Activated CD4-positive, alpha-beta T cell treated with anti-CD3 and anti-CD28 coated beads for 48 hours (primary cell): ENCODE data around the gene SUPT3H.
"Not testable (repeated sequence)": the region's sequence is repeated elsewhere in the genome, so short reads cannot be mapped to it uniquely, and the experiment has no call there.

Experiments
- DNase-seq: peaks from one replicate; pipeline ENCODE4 v3.0.0-alpha.2; 2020

The SUPT3H gene

DNA sequence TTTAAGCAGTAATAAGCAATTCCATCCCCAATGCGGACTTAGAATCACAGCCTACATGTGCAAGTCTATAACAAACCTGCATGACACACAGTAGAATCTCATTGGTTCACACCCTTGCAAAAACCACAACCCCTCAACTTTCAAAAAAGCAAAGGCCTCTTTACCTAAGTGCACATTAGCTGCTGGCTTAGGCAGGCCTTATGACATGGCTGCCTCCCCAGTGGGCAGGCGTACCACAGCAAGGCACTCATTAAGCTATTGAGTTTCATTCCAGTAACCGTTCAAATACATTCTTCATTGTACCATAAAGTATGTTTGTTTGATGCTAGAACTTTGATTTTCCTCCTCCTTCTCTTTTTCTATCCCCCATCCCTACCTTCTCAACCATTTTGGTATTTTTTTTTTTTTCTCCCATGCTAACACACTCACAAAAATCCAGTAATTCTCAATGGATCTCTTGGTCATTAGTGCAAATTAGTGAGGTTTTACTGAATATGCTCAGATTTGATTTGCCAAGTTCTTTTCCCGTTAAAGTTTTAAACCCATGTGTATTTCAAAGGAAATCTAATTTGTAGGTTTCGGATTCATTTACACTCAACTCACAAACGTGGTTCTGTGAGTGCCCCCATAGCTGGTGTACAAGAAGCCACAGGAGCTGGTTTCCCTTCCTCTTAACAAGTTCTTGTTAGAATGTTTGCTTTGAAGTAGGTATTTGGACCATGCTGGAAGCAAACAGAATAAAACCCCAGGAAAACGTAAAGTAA is 510.0 kb downstream of the SUPT3H start:
- no peak for DNase-seq

GRCh38 chr6:44865184-44865583 is 512.5 kb downstream of the SUPT3H start:
- not testable (repeated sequence) for DNase-seq

DNA sequence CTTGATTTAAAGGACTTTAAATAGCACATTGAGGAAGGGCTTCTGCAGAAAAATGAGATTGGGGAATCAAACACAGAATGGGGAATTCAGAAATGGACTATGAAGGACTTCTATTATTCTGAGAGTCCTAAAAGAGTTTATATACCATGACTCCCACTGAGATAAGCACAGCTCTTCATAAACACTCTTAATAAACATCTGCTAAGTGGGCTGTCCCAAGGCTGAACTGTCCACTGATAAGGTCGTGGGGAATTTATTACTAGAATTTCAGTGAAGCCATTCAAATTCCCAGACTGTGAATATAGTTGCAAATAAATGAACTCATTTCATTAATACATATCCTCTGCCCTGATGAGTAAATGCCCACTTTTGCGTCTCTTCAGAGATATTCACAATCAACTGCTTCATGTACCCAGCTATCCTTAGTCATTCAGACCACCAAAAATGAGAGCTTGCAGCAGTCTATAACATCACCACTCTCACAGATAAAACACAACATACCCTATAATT is 517.8 kb downstream of the SUPT3H start:
- DNase-seq: no peak

DNA sequence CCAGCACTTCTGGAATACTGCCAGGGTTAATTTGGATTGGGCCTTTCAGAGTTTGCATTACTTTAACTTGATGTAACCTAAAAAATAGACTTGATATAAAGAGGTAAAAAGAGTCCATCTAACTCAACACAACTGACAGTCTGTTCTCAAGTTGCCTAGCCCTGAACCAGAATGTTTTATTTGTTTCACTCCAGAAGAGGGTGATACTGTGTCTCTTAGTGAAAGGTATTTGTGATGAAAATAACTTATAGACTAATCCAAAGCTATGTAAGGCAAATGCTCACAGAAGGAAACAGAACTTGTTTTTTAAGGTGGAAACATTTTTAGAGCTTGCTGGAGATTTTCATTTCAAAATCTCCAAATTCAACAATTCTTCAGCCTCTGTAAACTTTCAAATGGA is 518.7 kb downstream of the SUPT3H start:
- no peak for DNase-seq

- no peak for DNase-seq
Observed at GRCh38 chr6:44856479-44856878, 521.3 kb downstream of the SUPT3H start.

- DNase-seq: no peak
Observed at GRCh38 chr6:44855562-44856411, 521.9 kb downstream of the SUPT3H start.

GRCh38 chr6:44854712-44855443 is 522.9 kb downstream of the SUPT3H start:
- no peak for DNase-seq

DNA sequence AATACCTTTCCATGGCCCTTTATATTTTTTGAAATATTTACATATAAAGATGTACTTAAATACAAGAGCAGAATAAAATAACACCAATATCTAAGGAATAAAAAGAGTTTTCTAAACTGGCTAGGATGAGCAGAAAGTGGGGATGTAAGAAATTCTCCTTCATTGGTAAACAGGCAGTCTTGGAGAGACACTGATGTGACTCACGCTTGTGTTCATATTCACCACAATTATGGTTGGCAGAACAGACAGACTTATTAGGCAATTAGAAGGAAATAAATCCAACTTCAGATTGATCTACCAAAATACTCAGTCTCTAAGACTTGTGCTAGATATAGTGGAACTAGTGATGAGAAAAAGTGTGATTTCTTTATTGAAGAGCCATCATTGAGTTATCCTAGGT is 526.6 kb downstream of the SUPT3H start:
- DNase-seq: no peak

- DNase-seq: no peak
Observed at GRCh38 chr6:44850312-44850711, 527.4 kb downstream of the SUPT3H start.

DNA sequence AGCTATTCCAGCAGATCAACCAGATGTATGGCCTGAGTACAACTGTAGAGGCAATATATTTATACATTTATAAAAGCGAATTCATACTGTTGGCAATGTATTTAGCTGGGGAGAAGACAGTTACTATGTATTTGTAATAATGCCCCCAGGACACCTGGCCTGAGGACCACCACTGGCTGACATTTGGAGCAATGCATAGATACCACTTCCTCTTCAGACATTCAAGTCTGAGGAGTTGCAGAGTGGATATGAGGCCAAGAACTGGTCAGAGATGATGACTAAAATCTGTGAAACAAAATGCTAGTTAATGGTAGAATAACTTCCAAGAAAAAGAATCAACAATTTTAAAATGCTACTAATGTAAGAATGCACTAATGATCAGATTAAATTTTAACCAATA is 527.9 kb downstream of the SUPT3H start:
- DNase-seq: no peak

DNA sequence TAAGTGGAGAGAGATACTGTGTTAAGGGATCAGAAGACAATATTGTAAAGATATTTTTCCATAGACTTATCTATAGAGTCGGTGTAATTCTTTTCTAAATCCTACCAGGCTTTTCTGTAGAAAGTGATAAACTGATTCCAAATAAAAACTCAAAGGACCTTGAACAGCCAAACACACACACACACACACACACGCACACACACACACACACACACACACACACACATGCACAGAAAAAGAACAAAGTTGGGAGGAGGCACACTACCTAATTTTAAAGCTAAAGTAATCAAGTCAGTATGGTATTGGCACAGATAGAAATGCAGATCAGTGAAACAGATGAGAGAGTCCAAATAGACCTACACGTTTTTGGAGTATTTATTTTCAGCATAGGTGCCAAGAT is 534.0 kb downstream of the SUPT3H start:
- no peak for DNase-seq

DNA sequence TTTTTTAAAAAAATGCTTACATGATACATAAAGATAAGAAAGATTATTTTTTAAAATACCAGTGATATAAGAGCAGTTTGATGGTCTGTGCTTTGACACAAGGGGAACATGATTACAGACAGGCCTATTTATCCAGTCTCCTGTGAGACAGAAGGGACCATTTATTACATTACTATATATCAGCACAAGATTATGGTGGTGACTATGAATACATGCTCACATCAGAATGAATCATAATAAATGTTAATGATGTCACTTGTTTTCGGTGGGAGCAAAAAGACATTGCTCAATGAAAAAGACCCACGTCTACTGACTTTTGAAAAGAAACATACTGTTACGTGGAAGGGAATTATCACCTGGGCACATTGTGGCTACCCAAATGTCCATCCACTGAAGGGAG is 535.1 kb downstream of the SUPT3H start:
- DNase-seq: no peak

GRCh38 chr6:44841829-44842228 is 535.9 kb downstream of the SUPT3H start:
- DNase-seq: no peak

DNA sequence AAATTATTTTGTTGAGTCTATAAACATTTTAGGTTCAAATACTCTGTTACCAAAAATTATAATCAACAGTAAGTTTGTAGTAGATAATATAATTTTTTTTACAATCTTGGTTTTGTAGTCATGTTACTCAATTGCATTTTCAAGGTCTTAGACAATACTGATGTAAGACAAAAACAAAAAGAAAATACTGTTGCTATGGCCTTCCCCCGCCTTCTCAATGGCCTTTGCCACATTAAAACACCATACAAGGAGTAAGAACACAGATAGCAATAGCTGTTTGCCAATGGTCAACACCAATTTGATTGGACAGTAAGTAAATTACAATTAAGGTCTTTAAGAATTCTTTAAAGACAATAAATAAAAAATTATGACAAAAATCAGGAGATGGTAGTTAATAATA is 540.0 kb downstream of the SUPT3H start:
- no peak for DNase-seq

- DNase-seq: no peak
Observed at GRCh38 chr6:44837255-44837654, 540.5 kb downstream of the SUPT3H start.

DNA sequence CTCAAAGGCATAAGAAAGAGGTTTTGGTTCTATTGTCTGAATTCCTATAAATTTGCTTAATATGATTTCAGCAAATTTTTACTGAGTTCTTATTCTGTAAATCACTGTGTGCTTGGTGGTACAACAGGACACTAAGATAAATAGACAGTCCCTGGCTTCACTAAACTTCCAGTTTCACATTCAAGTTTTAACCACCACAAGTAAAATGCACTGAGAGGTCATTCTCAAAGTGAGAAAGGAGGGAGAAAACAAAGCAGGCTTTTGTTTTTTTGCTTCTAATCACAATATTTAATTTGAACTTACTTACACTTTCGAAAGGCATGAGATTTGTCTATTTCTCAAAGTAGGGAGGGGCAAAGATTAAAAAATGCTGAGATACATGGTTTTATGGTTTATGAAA is 544.5 kb downstream of the SUPT3H start:
- DNase-seq: no peak

- no peak for DNase-seq
Observed at GRCh38 chr6:44831002-44831610, 546.6 kb downstream of the SUPT3H start.

DNA sequence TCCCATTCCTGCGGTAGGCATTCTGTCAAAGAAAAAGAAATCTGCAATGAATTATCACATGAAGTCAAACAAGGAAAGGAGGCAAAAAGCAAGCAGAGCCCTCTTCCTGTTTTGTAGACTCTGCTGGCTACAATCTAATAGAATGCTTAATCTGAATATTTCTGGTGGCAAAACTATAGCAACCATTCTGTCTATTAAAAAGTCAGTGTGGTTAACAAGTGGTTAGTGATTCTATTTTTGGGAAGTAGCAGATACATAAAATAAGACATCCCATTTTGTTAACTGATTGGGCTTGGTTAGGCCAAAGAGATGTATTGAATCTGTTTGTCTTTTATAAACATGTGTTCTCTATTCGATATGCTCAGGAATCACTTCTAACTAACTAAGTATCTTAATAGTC is 547.9 kb downstream of the SUPT3H start:
- no peak for DNase-seq

GRCh38 chr6:44828780-44829179 is 549.0 kb downstream of the SUPT3H start:
- no peak for DNase-seq

GRCh38 chr6:44826025-44826676 is 551.6 kb downstream of the SUPT3H start:
- no peak for DNase-seq

DNA sequence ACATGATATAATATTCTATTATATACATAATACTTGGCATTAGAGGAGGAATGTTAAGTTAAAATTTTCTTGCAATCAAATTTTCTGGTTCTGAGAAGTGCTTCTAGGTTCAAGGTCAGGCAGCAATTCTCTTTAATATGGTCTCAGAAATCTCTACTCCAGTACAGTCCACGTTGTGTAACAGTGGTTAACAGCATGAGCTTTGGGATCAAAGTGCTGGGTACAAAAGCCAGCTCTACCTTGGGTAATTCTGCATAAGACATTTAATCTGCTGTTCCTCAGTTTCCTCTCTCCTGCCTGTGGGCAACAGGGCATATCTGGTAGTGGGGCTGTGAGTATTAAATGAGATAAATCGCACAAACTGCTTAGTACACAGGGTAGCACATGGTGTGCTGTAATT is 552.5 kb downstream of the SUPT3H start:
- no peak for DNase-seq

- DNase-seq: no peak
Observed at GRCh38 chr6:44824567-44824966, 553.2 kb downstream of the SUPT3H start.
